ENCODE results near the gene NUCB2.

GRCh38 chr11:17286332-17286731 lies 9.8 kb downstream of the NUCB2 start:
- TF ChIP-seq, protein P1, sequence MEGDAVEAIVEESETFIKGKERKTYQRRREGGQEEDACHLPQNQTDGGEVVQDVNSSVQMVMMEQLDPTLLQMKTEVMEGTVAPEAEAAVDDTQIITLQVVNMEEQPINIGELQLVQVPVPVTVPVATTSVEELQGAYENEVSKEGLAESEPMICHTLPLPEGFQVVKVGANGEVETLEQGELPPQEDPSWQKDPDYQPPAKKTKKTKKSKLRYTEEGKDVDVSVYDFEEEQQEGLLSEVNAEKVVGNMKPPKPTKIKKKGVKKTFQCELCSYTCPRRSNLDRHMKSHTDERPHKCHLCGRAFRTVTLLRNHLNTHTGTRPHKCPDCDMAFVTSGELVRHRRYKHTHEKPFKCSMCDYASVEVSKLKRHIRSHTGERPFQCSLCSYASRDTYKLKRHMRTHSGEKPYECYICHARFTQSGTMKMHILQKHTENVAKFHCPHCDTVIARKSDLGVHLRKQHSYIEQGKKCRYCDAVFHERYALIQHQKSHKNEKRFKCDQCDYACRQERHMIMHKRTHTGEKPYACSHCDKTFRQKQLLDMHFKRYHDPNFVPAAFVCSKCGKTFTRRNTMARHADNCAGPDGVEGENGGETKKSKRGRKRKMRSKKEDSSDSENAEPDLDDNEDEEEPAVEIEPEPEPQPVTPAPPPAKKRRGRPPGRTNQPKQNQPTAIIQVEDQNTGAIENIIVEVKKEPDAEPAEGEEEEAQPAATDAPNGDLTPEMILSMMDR (conservative IDR thresholded peaks at IDR 0.05; ENCODE audit: low read depth, low read length): no peak
- TF ChIP-seq EZH2 (IDR thresholded peaks at IDR 0.05; ENCODE audit: low read length, unreplicated experiment): no peak

Data from PC-3 (cell line).